HEK293 (cell line): ENCODE results near the gene AFAP1L2.
A peak's percentile ranks its signal among the peaks of the same experiment; 100 is the strongest.
"Not testable (repeated sequence)": the region's sequence is repeated elsewhere in the genome, so short reads cannot be mapped to it uniquely, and the experiment has no call there.

Experiments used
- CTCF ChIA-PET: fragments of 350-600 bp; formaldehyde crosslinking; extraction: SDS; loops from one replicate; lab custom pipeline; 2021; ENCODE audit warnings: antibody characterized with exemption; lab: Yijun Ruan, JAX
- POLR2A ChIA-PET: fragments of 300-600 bp; formaldehyde crosslinking; extraction: SDS; loops from one replicate; lab custom pipeline; 2020; ENCODE audit warnings: antibody characterized with exemption, inconsistent platforms; lab: Yijun Ruan, JAX
- H3K27ac ChIP-seq: fragments of 200-500 bp; sonication (Bioruptor generic); 2 replicates; pipeline ENCODE4 v1.5.1; 2014; ENCODE audit warnings: low read depth, low read length, control low read depth, inconsistent platforms; ENCODE audit errors: extremely low read depth
- H3K36me3 ChIP-seq, 2 experiments: fragments of 200-500 bp in 1 of 2; sonication (Bioruptor generic) in 1 of 2; 1 replicate in 1 of 2; 2 replicates in 1 of 2; pipeline ENCODE4 v1.5.1; 2014 to 2017; ENCODE audit warnings: inconsistent platforms in 2 of 2, low read length in 2 of 2; ENCODE audit not compliant: control insufficient read depth in 2 of 2, insufficient read depth in 1 of 2
- H3K4me1 ChIP-seq: fragments of 200-500 bp; sonication (Bioruptor generic); 2 replicates; pipeline ENCODE4 v1.5.1; 2014; ENCODE audit warnings: mild to moderate bottlenecking, low read length, inconsistent platforms; ENCODE audit not compliant: control insufficient read depth, insufficient read depth
- H3K4me3 ChIP-seq: 2 replicates; pipeline ENCODE4 v1.5.1; 2011; ENCODE audit warnings: low read depth, mild to moderate bottlenecking, control low read depth, low read length, moderate library complexity
- H3K9me3 ChIP-seq: fragments of 200-500 bp; sonication (Bioruptor generic); 2 replicates; pipeline ENCODE4 v1.5.1; 2014; ENCODE audit warnings: low read depth, low read length, inconsistent platforms; ENCODE audit not compliant: control insufficient read depth, insufficient read depth
- BCL11B ChIP-seq: fragments of 450-650 bp; formaldehyde crosslinking; IDR thresholded peaks from 2 replicates; pipeline ENCODE4 v1.5.1; 2016; ENCODE audit warnings: low read depth, missing biosample characterization, missing genetic modification characterization
- PRDM10 ChIP-seq: fragments of 450-650 bp; formaldehyde crosslinking; IDR thresholded peaks from 2 replicates; pipeline ENCODE4 v1.5.1; 2016; ENCODE audit warnings: missing biosample characterization, missing genetic modification characterization
- PRDM6 ChIP-seq: fragments of 450-650 bp; formaldehyde crosslinking; IDR thresholded peaks from 2 replicates; pipeline ENCODE4 v1.5.1; 2017; ENCODE audit warnings: missing biosample characterization, missing genetic modification characterization
- TRIM28 ChIP-seq: IDR thresholded peaks from 2 replicates; pipeline ENCODE4 v1.6.1; 2011; ENCODE audit warnings: low read length, control low read depth, borderline replicate concordance
- ZNF148 ChIP-seq: fragments of 450-650 bp; formaldehyde crosslinking; IDR thresholded peaks from 2 replicates; pipeline ENCODE4 v1.5.0; 2017; ENCODE audit warnings: missing biosample characterization, missing genetic modification characterization, borderline replicate concordance
- ZNF155 ChIP-seq: fragments of 450-650 bp; formaldehyde crosslinking; IDR thresholded peaks from 2 replicates; pipeline ENCODE4 v1.5.1; 2016; ENCODE audit warnings: missing biosample characterization, missing genetic modification characterization
- ZNF211 ChIP-seq: fragments of 450-650 bp; formaldehyde crosslinking; IDR thresholded peaks from 2 replicates; pipeline ENCODE4 v1.5.1; 2016; ENCODE audit warnings: low read depth, missing biosample characterization, missing genetic modification characterization
- ZNF239 ChIP-seq: fragments of 450-650 bp; formaldehyde crosslinking; IDR thresholded peaks from 2 replicates; pipeline ENCODE4 v1.5.1; 2016; ENCODE audit warnings: missing biosample characterization, missing genetic modification characterization
- ZNF37A ChIP-seq: fragments of 450-650 bp; IDR thresholded peaks from 2 replicates; pipeline ENCODE4 v1.5.1; 2018; ENCODE audit warnings: missing biosample characterization, missing genetic modification characterization
- ZNF394 ChIP-seq: fragments of 450-650 bp; formaldehyde crosslinking; IDR thresholded peaks from 2 replicates; pipeline ENCODE4 v1.5.1; 2016; ENCODE audit warnings: missing biosample characterization, missing genetic modification characterization, mild to moderate bottlenecking, moderate library complexity, borderline replicate concordance
- ZSCAN16 ChIP-seq: fragments of 450-650 bp; formaldehyde crosslinking; IDR thresholded peaks from 2 replicates; pipeline ENCODE4 v1.5.1; 2016; ENCODE audit warnings: missing biosample characterization, missing genetic modification characterization

AFAP1L2 gene

DNA sequence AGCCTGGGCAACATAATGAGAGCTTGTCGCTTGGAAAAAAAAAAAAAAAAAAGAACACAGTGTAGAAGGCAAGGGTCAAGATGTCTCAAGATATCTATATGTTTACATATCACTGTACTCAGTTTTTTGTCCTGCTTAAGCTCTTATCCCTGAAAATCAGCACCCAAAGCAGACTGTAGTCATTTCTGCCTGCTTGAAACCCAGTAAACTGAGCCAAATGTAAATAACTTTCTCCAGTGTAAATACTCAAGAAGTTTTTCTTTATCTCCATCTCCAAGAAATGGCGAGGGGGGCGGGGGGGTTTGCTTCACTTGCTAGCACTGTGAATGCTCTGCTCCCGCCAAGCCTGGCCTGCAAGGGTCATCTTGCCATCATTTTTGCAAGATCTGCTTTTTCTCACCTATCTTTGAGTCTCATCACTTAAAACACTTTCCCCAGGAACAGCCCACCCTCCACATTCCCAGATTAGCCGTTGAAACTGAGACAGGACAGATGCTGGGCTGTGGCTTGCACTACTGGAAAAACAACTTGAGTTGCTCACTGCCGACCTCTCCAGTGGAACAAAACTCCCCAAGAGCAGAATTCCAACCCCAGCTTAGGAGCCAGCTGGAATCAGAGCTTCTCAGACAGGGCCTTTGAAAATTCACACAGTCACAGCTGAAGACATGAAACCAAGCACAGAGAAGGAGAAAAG is 54.6 kb downstream of the AFAP1L2 start:
- Histone ChIP-seq H3K27ac (no peak overlapping the region), H3K36me3 (no peaks in the 10 kb centered on the region), H3K4me1 (0 out of 2 replicates have a peak, but pooled peaks cover 3% of the 10 kb centered on the region), H3K9me3 (no peaks in the 10 kb centered on the region), H3K4me3 (no peak overlapping the region)
- ChIA-PET CTCF (interaction anchor here (0.6 kb wide), 1 partner anchor 98 kb away, joined by 4 read pairs; no protein-coding TSS in a partner anchor), POLR2A (interaction anchor here (0.6 kb wide), 1 partner anchor 16 kb away, joined by 5 read pairs; no protein-coding TSS in a partner anchor)
- TF ChIP-seq ZNF239 (no peak), TRIM28 (peak; percentile 35; the same call in 1 of the 2 replicates), ZSCAN16 (tag by site-specific recombination) (no peak), ZNF37A (no peak), PRDM10 (tag by site-specific recombination) (no peak), PRDM6 (tag by site-specific recombination) (peak; percentile 68), ZNF155 (no peak)

GRCh38 chr10:114349071-114349470 is 55.2 kb downstream of the AFAP1L2 start:
- H3K9me3 ChIP-seq, H3K27ac ChIP-seq, CTCF ChIA-PET, H3K36me3 ChIP-seq, H3K4me3 ChIP-seq, H3K4me1 ChIP-seq: not testable (repeated sequence)
- POLR2A ChIA-PET: interaction anchor here (0.6 kb wide), 1 partner anchor 17 kb away, joined by 5 read pairs; no protein-coding TSS in a partner anchor

GRCh38 chr10:114347791-114348190 is 56.5 kb downstream of the AFAP1L2 start:
- Histone ChIP-seq H3K4me1 (peaks cover 15% of the 10 kb centered on the region), H3K9me3 (no peaks in the 10 kb centered on the region), H3K36me3 (no peaks in the 10 kb centered on the region), H3K27ac (no peak overlapping the region), H3K4me3 (no peak overlapping the region)
- CTCF ChIA-PET: interaction anchor here (0.6 kb wide), 1 partner anchor 102 kb away, joined by 3 read pairs; no protein-coding TSS in a partner anchor
- POLR2A ChIA-PET: no interaction called here
- TF ChIP-seq BCL11B (tag by site-specific recombination) (no peak), ZNF148 (tag by site-specific recombination) (no peak), ZNF211 (tag by site-specific recombination) (no peak), ZNF394 (tag by site-specific recombination) (no peak)
